Dendritic cell treated with granulocyte-macrophage colony-stimulating factor and Interleukin-4, amounts not matched to agents 40 ng/mL and 50 ng/mL, for 4 days (primary cell): ENCODE measurements around the gene SEZ6L.
A peak's percentile ranks its signal among the peaks of the same experiment; 100 is the strongest.
"Not testable (repeated sequence)": the region's sequence is repeated elsewhere in the genome, so short reads cannot be mapped to it uniquely, and the experiment has no call there.

ENCODE experiments used
- H3K27ac Mint-ChIP-seq: one replicate; pipeline ENCODE4 v1.8.0; 2022; ENCODE audit warnings: mild to moderate bottlenecking, mixed read lengths
- H3K27me3 Mint-ChIP-seq: one replicate; pipeline ENCODE4 v1.8.0; 2022; ENCODE audit warnings: mild to moderate bottlenecking, mixed read lengths
- H3K36me3 Mint-ChIP-seq: one replicate; pipeline ENCODE4 v1.8.0; 2022; ENCODE audit warnings: low read depth, mixed read lengths
- H3K4me1 Mint-ChIP-seq: one replicate; pipeline ENCODE4 v1.8.0; 2022; ENCODE audit warnings: low read depth, mixed read lengths
- H3K4me3 Mint-ChIP-seq: one replicate; pipeline ENCODE4 v1.8.0; 2022; ENCODE audit warnings: mild to moderate bottlenecking, moderate library complexity, mixed read lengths
- H3K9me3 Mint-ChIP-seq: one replicate; pipeline ENCODE4 v1.8.0; 2022; ENCODE audit warnings: mixed read lengths
- intact Hi-C: fragments of 100-400 bp; cut with micrococcal nuclease; formaldehyde crosslinking; loops from one replicate; pipeline ENCODE4 v1.15.0; 2022

SEZ6L gene

GRCh38 chr22:26393929-26394328 lies 224.7 kb downstream of the SEZ6L start:
- H3K27me3 Mint-ChIP-seq, result no peaks in the 10 kb centered on the region
- no peaks in the 10 kb centered on the region for H3K4me1 Mint-ChIP-seq
- intact Hi-C loops, result no loop called here
- H3K4me3 Mint-ChIP-seq, result no peak overlapping the region
- no peak overlapping the region for H3K27ac Mint-ChIP-seq
- H3K9me3 Mint-ChIP-seq, result no peaks in the 10 kb centered on the region
- no peaks in the 10 kb centered on the region for H3K36me3 Mint-ChIP-seq

DNA sequence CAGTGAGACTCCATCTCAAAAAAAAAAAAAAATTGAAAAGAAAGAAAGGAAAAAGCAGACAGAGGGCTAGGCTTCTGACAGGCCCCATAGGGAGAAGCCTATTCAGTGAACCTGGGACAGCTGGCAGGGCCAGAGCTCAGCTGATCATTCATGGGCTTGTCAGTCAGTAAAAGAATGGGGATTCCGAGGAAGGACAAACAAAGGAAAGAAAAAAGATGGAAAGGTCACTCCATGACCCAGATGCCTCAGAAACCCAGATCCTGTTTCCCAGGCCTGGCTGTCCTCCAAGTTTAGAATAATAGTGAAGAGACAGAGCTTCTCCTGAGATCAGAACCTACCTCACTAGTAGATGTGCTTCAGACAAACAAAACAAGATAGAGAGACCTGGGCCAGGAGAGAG lies 225.5 kb downstream of the SEZ6L start:
- Mint-ChIP-seq H3K4me1 (no peaks in the 10 kb centered on the region), H3K9me3 (no peaks in the 10 kb centered on the region), H3K27me3 (no peaks in the 10 kb centered on the region), H3K27ac (no peak overlapping the region), H3K4me3 (no peak overlapping the region), H3K36me3 (no peaks in the 10 kb centered on the region)
- intact Hi-C loops, result no loop called here

DNA sequence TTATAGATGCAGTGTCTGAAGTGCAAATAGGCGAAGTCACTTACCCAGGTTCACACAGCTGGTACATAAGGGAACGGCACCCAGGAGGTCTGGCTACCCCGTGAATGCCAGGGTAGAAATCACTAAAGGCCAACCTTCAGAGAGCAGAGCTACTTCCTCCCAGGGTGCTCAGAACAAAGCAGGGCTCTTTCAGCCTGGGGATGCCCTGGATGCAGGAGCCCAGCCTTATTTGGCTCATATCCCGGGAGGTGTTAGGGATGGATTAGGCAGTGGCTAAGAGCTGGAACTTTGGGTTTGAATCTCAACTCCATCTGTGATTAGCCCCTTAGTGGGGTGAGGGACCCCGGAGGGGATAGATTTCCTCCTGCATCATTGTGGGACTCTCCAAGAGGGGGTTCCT lies 226.7 kb downstream of the SEZ6L start:
- H3K4me3 Mint-ChIP-seq, result no peak overlapping the region
- no peaks in the 10 kb centered on the region for H3K36me3 Mint-ChIP-seq
- no peaks in the 10 kb centered on the region for H3K27me3 Mint-ChIP-seq
- no peaks in the 10 kb centered on the region for H3K9me3 Mint-ChIP-seq
- intact Hi-C loops, result no loop called here
- no peak overlapping the region for H3K27ac Mint-ChIP-seq
- no peaks in the 10 kb centered on the region for H3K4me1 Mint-ChIP-seq

GRCh38 chr22:26398741-26399153 lies 229.5 kb downstream of the SEZ6L start:
- no peaks in the 10 kb centered on the region for H3K9me3 Mint-ChIP-seq
- peaks cover 18% of the 10 kb centered on the region for H3K4me1 Mint-ChIP-seq
- intact Hi-C loops, result loop anchor here (1.0 kb wide), 1 partner anchor 63 kb away; no protein-coding TSS in a partner anchor
- H3K4me3 Mint-ChIP-seq, result no peak overlapping the region
- H3K27me3 Mint-ChIP-seq, result peaks cover 1% of the 10 kb centered on the region
- H3K27ac Mint-ChIP-seq, result no peak overlapping the region
- no peaks in the 10 kb centered on the region for H3K36me3 Mint-ChIP-seq

DNA sequence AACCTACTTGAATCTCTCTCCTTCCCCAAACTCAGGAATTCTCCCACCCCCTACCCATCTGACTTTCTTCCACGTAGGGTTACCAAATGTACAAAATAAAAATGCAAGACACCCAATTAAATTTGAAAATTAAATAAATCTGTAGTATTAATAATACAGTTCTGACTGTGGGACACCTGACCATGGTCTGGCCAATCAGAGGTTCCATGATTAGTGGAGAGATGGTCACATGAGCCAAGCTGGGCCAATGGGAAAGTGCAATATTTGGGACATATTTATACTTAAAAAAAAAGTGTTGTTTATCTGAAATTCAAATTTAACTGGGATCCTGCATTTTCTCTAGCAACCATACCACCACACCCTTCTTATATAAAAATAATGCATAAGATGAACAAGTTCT lies 230.0 kb downstream of the SEZ6L start:
- Mint-ChIP-seq H3K36me3 (no peaks in the 10 kb centered on the region), H3K27me3 (peaks cover 1% of the 10 kb centered on the region), H3K27ac (no peak overlapping the region), H3K9me3 (no peaks in the 10 kb centered on the region), H3K4me3 (no peak overlapping the region), H3K4me1 (peaks cover 24% of the 10 kb centered on the region)
- intact Hi-C loops, result no loop called here

DNA sequence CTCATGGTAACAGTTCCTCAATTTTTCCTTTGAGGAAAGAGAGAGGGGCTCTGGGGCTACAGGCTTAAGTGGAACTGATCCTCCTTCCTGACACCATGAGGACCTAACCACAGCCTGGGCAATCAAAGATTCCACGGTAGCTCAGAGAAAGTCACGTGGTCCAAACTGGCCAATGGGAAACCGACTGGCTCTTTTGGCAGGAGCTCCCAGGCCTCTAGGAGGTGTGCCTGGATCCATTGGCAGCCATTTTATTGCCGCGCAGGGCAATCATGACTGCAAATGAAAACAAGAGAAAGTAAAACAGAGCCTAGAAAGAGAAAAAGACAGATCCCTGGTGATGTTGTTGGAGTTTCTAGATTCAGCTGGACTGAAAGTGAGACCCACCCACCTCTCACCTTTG lies 232.5 kb downstream of the SEZ6L start:
- H3K9me3 Mint-ChIP-seq, result no peaks in the 10 kb centered on the region
- H3K36me3 Mint-ChIP-seq, result no peaks in the 10 kb centered on the region
- peaks cover 43% of the 10 kb centered on the region for H3K4me1 Mint-ChIP-seq
- intact Hi-C loops, result no loop called here
- H3K27me3 Mint-ChIP-seq, result peaks cover 4% of the 10 kb centered on the region
- H3K4me3 Mint-ChIP-seq, result no peak overlapping the region
- H3K27ac Mint-ChIP-seq, result peak overlapping the region; percentile 65

DNA sequence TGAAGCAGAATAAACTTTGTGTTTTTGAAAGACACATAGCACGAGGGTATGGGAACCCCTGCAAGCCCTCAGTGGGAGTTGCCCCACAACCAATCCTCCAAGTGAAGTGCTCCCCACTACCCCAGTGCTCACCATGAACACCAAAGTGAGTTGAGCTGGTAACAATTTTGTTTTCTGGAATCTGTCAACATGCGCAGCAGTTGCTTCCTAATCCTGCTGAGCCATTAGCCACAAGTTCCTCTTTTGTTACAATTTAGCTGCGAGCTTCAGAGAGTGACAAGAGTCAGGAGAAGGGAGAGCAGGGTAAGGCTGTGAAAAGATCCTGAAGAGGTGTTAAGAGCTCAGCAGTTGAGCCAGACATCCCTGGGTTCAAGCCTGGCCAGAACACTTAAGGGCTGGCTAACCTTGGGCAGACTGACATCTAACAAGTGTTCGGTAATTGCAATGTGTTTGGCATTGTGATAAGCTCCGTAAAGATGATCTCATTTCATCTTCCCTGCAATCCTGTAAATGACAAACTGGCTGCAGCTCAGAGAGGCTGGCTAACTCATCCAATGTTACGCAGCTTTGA lies 235.7 kb downstream of the SEZ6L start:
- Mint-ChIP-seq H3K27ac (peak overlapping the region; percentile 67), H3K9me3 (no peaks in the 10 kb centered on the region), H3K4me3 (peak overlapping the region; percentile 54), H3K36me3 (no peaks in the 10 kb centered on the region), H3K27me3 (peaks cover 7% of the 10 kb centered on the region), H3K4me1 (peaks cover 58% of the 10 kb centered on the region)
- intact Hi-C loops, result loop anchor here (2.0 kb wide), 1 partner anchor 24 kb away; the partner anchor contains the start of gene ASPHD2

- intact Hi-C loops, result no loop called here
- Mint-ChIP-seq H3K4me3 (no peak overlapping the region), H3K9me3 (no peaks in the 10 kb centered on the region), H3K36me3 (no peaks in the 10 kb centered on the region), H3K4me1 (peaks cover 61% of the 10 kb centered on the region), H3K27me3 (peaks cover 7% of the 10 kb centered on the region), H3K27ac (no peak overlapping the region)
These were observed 236.9 kb downstream of the SEZ6L start for GRCh38 chr22:26406118-26406517.

DNA sequence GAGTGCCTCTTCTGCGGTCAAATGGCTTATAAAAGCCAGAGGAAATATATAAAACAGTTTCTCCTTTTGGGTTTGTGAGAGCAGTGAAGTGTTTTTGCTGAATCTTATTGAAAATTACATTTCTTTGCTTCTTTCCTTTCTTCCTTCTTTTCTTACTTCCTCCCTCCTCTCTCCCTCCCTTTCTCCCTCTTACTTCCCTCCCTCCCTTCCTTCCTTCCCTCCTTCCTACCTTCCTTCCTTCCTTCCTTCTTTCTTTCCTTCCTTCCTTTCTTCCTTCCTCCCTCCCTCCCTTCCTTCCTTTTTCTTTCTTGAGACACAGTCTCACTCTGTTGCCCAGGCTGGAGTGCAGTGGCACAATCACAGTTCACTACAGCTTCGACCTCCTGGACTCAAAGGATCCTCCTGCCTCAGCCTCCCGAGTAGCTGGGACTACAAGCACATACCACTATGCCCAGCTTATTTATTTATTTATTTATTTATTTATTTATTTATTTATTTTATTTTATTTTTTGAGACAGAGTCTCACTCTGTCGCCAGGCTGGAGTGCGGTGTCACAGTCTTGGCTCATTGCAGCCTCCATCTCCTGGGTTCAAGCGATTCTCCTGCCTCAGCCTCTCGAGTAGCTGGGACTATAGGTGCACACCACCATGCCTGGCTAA lies 239.4 kb downstream of the SEZ6L start:
- H3K27me3 Mint-ChIP-seq, intact Hi-C loops, H3K4me3 Mint-ChIP-seq, H3K9me3 Mint-ChIP-seq, H3K27ac Mint-ChIP-seq, H3K36me3 Mint-ChIP-seq: not testable (repeated sequence)
- peaks cover 43% of the 10 kb centered on the region for H3K4me1 Mint-ChIP-seq

DNA sequence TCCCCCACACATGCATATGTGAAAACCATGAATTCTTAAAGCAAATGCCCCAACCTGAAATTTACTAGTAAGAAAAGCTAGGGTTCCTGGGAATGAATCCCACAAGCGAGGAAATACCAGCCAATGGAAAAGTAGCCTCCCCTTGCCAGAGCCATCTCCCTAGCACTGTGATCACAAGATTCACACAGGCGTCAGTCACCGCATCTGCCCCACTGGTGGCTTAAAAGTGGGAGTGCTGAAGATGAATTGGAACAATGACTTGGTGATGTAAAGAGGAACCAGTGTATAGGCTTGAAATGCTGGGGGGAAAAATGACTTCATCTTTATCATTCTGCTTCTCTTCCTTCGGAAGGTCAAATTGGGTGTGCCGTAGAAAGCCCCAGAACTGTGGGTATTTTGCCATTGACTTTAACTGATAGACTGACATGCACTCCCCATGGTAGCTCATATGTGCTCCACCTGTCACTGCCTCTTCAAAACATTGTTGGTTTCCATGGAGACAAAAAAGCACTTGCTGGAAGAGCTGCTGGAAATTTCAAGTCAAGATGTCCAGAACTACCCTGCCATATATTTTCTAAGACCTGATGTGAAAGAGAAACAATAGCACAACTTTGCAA lies 240.6 kb downstream of the SEZ6L start:
- peaks cover 32% of the 10 kb centered on the region for H3K4me1 Mint-ChIP-seq
- peaks cover 8% of the 10 kb centered on the region for H3K27me3 Mint-ChIP-seq
- H3K36me3 Mint-ChIP-seq, result no peaks in the 10 kb centered on the region
- H3K4me3 Mint-ChIP-seq, result no peak overlapping the region
- no peak overlapping the region for H3K27ac Mint-ChIP-seq
- H3K9me3 Mint-ChIP-seq, result no peaks in the 10 kb centered on the region
- intact Hi-C loops, result no loop called here

GRCh38 chr22:26410386-26410785 lies 241.1 kb downstream of the SEZ6L start:
- Mint-ChIP-seq H3K4me1 (peaks cover 26% of the 10 kb centered on the region), H3K36me3 (no peaks in the 10 kb centered on the region), H3K9me3 (no peaks in the 10 kb centered on the region), H3K27ac (no peak overlapping the region), H3K4me3 (no peak overlapping the region), H3K27me3 (peaks cover 8% of the 10 kb centered on the region)
- intact Hi-C loops, result no loop called here

DNA sequence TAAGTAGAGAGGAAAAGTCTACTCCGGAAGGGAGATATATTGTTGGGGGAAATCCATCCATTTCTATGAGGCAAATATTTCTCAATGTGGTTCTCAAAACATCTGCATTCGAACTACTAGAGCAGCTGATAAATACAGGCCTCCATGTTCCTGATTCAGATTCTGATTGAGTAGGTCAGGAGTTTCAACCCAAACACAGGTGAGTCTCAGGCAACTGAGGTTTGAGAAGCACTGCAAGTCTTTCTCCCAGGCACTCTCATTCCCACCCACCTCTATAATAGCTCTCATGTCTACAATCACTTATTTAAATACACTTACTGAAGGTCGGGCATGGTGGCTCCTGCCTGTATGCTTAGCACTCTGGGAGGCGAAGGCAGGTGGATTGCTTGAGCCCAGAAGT lies 245.1 kb downstream of the SEZ6L start:
- Mint-ChIP-seq H3K27ac (no peak overlapping the region), H3K9me3 (no peaks in the 10 kb centered on the region), H3K36me3 (no peaks in the 10 kb centered on the region), H3K27me3 (peaks cover 17% of the 10 kb centered on the region), H3K4me1 (peaks cover 8% of the 10 kb centered on the region), H3K4me3 (no peak overlapping the region)
- intact Hi-C loops, result no loop called here

DNA sequence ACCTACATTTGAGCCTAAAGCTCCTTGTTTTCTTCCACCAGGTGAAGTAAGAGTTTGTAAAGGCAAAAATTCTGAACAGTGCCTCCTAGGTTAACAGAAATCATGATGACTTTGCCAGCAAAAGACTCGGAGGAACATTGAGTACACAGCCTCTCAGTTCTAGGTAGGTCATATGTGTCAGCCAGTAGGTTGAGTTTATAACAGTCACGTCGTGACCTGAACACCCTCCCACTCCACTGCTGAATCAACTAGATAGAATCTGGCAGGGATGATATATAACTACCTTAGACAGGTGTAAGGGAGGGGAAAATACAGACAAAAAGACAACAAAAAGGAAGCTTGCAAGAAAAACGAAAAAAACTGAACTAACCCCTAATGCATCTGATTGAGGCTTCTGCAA lies 247.0 kb downstream of the SEZ6L start:
- H3K9me3 Mint-ChIP-seq, result no peaks in the 10 kb centered on the region
- no peak overlapping the region for H3K27ac Mint-ChIP-seq
- no peaks in the 10 kb centered on the region for H3K4me1 Mint-ChIP-seq
- peaks cover 19% of the 10 kb centered on the region for H3K27me3 Mint-ChIP-seq
- intact Hi-C loops, result no loop called here
- no peaks in the 10 kb centered on the region for H3K36me3 Mint-ChIP-seq
- H3K4me3 Mint-ChIP-seq, result no peak overlapping the region

- Mint-ChIP-seq H3K27me3 (peaks cover 19% of the 10 kb centered on the region), H3K4me3 (no peak overlapping the region), H3K4me1 (no peaks in the 10 kb centered on the region), H3K36me3 (no peaks in the 10 kb centered on the region), H3K9me3 (no peaks in the 10 kb centered on the region), H3K27ac (no peak overlapping the region)
- intact Hi-C loops, result no loop called here
These were observed 247.5 kb downstream of the SEZ6L start for GRCh38 chr22:26416670-26417276.
